HG03354 (cell line): ENCODE data around the gene VWA8.
"Not testable (repeated sequence)": the region's sequence is repeated elsewhere in the genome, so short reads cannot be mapped to it uniquely, and the experiment has no call there.

Source experiments
- ATAC-seq: cut with Tn5 transposase; IDR thresholded peaks from one replicate; pipeline ENCODE4 v1.9.1; 2021; ENCODE audit warnings: mild to moderate bottlenecking; ENCODE audit not compliant: unreplicated experiment, poor library complexity, severe bottlenecking

Gene VWA8

DNA sequence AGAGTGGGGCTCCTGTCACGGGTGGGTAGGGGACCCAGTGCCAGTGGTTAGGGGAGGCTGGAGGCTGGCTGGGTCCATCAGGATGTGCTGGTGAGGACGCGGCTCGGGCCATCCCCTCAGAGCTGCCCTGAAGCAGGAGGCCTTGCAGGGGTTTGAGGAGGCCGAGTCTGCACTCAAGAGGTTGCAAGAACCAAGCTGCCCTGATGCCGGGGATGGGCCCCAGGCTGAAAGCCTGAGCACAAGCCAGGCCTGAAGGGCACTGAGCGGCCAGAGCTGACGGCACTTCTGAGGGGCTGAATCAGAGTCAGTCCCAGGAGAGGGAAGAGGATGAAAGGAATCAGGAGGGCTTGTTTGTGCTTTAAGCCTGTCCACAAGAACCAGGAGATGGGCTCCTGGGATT, 410.6 kb downstream of the VWA8 start:
- no peak for ATAC-seq

DNA sequence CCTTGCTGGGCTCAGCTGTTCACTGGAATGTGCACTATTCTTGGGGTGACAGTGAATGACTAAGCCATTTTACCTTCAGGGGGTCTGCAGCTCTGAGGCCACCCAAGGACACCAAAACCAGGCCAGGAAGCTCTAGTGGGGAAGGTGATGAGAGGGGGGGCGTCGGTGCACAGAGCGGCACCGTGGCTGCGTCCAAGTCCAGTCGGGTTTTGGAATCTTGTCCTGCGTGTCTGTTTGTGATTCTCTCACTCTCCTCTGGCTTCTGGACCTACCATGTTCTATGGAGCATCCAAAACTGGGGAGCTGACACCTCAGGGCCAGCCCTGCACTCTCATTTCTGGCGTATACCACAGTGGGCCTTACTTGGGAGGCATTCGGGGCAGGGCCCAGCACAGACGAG, 411.4 kb downstream of the VWA8 start:
- no peak for ATAC-seq

DNA sequence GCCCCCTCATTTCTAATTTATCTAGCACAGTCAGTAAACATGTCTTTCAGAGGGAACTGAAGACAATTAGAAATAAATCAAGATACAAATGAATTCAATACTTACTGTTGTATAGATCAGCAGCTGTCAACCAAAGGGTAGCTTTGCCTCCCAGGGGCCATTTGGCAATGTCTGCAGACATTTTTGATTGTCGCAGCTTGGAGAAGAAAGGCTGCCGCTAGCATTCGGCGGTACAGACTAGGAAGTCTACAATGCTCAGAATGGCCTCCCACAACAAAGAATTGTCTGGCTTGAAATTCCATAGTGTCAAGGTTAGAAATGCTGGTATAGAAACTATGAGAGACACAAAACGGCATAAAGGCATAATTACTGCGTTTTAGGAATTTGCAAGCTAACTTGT, 412.0 kb downstream of the VWA8 start:
- ATAC-seq = no peak

DNA sequence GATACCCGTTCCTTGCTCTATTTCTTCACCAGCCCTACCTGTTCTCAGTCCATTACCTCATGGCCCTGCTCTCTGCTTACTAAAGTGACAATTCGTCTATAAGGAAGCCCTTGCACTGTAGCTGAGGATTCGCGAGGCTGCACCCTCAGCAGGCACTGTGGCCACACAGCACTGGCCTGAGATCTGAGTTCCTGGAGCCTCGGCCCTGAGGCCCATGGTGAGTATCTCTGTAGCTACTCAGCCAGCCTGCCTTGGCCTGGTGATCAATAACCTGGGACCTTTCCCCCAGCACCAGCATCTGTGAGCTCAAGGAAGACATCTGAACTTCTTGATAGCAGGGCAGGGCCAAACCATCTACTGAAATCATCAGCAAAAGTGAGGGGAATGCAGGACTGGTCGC, 412.9 kb downstream of the VWA8 start:
- ATAC-seq = no peak

DNA sequence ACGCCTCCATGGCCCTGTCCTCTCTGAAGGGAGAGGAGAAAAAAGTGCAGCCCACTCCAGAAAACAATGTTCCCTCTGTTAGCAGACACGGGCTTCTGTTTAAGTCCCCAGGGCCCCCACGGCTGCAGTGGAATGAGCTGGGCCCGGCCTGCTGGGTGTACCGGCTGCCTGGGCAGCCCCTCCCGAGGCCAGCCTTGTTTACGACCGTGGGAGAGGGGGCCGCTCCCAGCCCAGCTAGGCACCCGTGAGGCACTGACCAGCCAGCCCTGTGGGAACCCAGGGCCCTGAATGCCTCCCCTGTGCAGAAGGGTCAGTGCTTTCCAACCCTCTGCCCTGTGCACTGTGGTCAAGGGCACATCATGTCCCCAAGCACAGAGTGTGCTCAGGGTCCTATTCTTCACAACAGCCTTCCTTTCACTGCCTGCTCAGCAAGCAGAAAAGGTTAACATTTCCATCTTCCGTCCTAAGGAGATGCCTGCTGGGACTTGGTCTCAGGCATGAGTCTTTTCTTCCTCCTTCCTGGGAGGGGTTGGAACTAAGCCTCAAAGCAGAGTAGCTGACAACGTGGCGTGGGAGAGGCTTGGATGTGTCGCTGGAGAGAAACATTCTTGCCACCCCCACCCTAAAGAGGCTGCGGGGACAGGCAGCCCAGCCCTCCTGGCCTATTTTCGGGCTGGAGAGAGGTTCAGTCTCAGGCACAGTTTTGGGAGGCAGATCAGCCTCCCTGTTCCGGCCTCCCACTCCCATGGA, 413.5 kb downstream of the VWA8 start:
- no peak for ATAC-seq

DNA sequence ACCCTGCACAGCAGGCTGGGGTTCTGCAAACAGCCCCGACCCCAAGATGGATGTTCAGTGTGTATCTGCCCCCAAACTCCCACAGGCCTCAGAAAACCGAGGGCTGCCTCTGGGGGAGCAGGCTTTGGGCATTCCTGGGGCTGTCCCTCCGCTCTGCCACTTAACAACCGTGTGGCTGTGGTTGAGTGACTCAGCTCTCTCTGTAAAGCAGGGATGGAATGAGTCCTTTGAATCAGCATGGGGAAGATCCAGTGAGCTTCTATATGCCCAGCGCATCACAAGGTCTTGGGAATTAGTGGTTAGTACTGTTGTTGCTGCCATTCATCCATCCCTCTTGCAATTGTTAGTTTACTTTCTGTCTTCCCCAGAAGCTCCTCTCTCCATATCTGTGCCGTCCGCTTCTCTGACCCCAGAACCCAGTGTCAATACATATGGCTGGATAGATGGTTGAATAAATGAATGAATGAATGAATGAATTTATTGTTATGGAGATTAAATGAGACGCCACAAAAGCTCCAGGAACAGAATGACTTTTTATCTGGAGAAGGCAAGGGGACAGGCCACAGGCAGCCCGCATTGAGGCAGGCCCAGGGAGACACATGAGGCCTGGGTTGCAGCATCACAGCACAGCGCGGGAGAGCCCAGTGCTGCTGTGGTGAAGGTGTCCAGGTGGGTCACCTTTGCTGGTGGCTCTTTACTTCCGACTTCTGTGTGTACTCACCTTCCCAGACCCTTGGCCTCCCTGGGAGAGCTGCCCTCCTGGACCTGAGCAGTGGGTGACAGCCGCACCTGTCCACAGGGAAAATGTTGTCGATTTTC, 414.3 kb downstream of the VWA8 start:
- ATAC-seq = no peak

DNA sequence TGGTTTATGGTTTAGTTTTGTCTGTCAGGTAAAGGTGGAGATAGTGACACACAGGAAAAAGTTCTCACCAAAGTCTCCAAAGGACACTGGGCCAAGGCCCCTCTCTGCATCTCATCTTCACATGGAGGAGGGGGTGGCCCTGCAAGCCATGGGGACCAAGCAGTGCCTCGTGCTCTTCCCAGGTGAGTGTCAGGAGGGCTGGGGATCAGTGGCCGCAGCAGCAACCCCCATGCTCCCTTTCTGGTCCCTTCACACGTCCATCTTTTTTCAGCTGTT, 415.5 kb downstream of the VWA8 start:
- no peak for ATAC-seq

DNA sequence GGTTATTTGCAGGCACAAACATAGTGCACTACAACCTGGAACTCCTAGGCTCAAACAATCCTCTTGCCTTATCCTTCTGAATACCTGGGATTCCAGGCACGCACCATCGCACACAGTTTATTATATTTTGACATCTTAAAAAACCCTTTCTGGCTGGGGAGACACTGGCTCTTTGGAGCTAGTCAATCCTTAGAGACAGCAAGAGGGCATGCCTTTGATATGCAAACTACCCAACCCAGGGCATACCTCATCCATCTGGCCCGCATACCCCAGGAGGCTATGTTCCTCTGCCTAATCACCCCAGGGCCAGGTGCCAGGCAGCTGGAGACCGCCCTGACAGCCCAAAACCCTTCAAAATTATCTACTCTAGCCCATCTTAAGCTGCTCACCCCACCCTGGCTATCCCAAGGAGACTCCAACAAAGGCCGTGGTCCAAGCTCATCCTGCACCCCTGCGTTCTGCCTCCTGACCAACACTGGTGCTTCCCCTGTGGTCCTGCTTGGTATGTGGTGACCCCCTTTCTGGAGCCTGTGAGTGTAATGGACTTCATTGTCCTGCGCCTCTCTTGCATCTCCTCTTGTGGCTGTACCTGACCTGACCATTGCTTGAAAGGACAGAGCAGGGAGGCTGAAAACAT, 417.1 kb downstream of the VWA8 start:
- ATAC-seq = no peak

DNA sequence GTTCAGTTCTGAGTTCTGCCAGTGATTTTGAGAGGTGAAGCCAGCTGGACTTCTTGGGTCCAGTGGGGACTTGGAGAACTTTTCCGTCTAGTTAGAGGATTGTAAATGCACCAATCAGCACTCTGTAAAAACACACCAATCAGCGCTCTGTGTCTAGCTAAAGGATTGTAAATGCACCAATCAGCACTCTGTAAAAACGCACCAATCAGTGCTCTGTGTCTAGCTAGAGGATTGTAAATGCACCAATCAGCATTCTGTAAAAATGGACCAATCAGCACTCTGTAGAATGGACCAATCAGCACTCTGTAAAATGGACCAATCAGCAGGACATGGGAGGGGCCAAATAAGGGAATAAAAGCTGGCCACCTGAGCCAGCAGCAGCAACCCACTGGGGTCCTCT, 418.1 kb downstream of the VWA8 start:
- ATAC-seq = not testable (repeated sequence)

DNA sequence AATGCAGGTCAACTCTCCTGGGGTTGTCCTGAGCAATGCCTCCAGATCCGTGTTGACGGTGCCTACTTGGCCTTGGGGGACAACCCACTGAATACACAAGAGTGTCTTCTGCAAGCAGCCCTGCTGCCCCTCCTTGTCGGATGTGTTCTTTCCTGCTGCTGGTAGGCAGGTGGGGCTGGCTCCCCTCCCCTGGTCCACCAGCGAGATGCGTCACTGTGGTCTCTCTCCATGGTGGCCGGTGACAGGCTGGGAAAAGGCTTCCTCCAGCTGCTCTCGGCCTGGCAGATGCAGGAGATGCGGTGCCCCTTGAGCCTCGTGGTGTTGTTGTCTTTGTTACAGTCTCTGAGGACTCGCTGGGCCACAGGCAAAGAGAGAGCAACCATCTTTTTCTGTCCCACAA, 418.6 kb downstream of the VWA8 start:
- no peak for ATAC-seq

DNA sequence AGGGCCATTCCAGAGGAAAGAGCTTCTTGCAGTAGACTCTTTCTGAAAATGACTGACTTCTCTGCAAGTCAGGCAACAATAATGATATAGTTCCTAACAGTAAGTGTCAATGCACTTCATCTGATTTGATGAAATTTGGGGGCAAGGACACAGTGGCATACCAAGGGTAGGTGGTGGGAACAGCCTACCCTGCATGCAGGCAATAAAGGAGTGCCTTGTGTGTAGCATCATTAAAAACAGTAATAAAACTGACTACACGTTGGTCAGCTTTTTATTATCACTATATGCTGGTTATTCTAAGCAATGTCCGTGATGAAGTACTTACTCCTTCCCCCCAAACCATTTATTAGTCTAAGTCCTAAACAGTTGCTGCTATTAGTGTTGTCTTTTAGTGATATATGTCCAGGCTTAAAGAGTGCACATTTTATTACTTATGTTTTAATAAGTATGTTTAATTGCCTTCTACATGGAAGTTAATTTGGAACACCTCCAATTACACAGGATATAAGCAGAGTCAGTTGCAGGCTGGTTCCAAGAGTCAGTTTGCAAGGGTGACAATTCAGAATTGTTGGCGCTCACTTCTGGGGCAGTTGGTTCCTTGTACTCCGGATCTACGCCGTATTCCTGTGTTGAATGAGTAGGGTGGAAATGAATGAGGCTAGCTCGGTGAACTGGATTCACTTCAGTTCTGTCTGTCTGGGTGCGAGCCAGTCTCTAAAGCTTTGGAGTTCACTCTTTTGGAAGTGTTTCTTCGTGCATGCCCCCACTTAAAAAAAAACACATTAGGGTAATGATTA, 419.6 kb downstream of the VWA8 start:
- ATAC-seq = no peak

DNA sequence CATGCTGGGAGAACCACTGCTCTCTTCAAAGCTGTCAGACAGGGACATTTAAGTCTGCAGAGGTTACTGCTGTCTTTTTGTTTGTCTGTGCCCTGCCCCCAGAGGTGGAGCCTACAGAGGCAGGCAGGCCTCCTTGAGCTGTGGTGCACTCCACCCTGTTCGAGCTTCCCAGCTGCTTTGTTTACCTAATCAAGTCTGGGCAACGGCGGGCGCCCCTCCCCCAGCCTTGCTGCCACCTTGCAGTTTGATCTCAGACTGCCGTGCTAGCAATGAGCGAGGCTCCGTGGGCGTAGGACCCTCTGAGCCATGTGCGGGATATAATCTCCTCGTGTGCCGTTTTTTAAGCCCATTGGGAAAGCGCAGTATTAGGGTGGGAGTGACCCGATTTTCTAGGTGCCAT, 420.7 kb downstream of the VWA8 start:
- not testable (repeated sequence) for ATAC-seq

DNA sequence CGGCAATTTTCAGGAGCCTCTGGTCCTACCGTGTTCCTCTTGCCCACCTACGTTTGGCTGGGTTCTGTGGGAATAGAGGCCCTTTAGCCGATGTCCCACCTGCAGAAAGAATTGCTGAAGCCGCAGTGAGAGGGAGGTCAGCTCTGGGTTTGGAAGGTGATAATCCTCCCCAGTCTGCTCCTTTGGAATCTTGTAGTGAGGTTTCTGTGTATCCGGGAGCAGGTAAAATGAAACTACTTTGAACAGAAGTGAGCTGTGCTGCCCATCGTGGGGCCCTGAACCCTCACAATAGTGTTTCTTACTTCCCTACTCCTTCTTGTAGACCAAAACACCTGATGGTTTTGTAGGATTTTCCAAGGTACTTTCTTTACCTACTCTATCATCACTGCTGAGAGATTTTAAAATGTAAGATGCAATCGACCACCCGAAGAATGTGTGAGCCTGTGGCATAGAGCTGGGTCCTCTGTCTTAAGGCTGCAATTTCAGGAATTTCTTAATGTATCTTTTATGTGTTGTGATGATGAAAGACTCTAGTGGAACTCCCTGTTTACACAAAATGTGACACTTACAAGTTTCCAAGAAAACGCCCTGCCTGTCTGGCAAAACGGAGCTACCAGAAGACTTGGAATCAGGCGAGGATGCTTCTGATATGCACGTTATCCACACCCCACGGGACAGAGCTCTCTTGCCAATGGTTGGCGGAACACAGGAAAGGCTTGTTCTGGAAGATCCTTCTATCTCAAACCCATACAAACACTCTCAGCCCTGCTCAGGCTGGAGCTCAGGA, 427.4 kb downstream of the VWA8 start:
- no peak for ATAC-seq

DNA sequence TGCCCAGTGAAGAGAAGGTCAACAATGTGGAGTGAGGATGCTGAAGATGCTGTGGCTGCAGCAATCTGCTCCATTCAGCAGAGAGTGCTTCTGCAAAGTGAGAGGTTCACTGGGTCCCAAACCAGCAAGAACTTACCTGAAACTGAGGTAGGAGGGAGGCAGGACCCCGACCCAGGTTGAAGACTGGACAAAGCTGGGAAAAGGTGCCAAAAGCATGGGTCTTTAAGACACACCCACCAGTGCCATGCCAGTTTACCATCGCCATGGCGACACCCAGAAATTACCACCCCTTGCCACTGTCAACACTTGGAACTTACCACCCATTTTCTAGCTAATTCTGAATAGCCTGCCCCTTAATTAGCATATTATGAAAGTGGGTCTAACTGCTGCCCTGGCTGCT, 432.9 kb downstream of the VWA8 start:
- no peak for ATAC-seq

DNA sequence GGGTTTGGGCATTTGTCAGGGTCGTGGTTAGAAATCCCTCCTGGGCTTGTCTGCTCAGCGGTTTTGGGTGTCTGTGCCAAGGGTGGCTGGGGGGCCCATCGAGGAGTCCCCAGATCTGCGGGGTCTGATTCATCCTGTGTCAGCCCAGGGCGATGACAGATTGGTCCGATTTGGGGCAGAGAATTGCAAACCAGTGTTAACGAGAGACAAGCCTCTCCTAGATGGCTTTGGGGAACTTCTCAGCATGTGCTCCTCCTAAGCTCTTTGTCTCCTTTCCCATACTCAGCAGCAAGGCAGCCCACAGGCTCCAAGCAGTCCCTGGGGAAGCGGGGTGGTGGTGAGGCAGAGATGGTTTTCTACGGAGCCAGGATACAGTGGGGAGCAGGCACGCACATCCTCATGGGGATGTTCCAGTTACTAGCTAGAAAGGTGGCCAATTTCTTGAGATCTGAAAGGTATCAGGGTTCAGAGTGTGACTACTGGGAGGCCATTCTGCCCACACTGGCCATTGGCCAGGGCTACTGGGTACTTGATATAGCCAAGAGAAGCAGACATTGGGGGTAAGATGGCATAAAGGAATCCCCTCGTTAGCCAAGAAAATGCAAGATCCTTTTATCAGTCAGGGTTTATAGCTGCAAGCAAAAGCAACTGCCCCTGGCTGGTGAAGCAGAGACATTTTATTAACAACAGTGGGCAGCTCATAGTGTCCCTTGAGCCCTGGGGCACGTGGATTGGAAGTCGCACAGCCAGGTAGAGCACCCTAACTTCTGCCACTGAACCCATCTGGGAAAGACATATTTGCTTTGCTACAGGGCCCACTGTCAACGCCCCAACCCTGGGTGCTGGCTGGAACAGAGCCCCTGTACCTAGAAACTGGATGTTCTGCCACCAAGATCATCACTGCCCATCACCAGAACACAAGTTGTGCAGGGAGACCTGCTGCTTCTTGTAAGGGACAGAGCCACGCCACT, 440.0 kb downstream of the VWA8 start:
- no peak for ATAC-seq

DNA sequence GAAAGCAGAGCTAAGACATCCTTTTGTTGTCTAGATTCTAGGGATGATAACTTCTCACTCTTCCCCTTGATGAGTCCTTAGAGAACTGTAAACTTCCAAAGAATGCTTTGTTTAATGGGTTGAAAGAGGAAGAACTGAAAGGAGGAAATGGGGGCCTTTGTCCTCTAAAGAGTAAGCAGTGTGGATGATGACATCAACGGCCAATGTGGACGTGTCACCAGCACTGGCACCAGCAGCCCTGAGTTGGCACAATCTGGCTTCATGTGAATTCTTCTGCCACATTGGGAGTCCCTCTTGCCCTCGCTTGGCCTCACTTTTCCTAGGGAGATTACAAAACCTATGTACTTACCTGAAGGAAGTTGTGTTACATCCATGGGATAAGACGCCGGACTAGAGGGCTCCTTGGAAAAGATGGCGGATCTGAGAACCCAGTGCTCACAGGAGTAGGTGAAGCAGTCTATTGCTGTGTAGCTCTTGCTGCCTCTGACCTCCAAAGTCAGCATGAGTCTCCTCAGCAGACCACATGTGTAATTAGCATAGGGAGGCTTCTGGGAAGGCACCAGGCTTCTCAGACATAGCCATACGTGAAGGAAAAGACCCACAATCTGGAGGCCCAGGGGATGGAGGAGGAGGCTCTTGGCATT, 440.8 kb downstream of the VWA8 start:
- ATAC-seq = no peak
